ENCODE results near the gene BACH1. TPM values are rescaled to one million over a fixed set of nuclear protein-coding genes. Genes with fewer than 3 reads are reported as not detected.

Gene BACH1
- total RNA-seq, 1 experiment from 2014 or later, result 48.7 TPM

- TF ChIP-seq IRF1 (CRISPR knock-in tag; IDR thresholded peaks at IDR 0.05), result no peak
These were observed 47.6 kb downstream of the BACH1 start (continued) for GRCh38 chr21:29346281-29346680.

- Mint-ChIP-seq H3K36me3 (peaks cover 9% of the 10 kb centered on the region; the same call in 1 of the 2 replicates), H3K4me1 (no peaks in the 10 kb centered on the region), H3K4me3 (no peak overlapping the region), H3K27me3 (ENCODE audit: low read depth) (no peaks in the 10 kb centered on the region), H3K27ac (no peak overlapping the region), H3K9me3 (no peaks in the 10 kb centered on the region)
- ChIA-PET POLR2A (no interaction called here), CTCF (no interaction called here)
- TF ChIP-seq ARID4B (CRISPR knock-in tag; IDR thresholded peaks at IDR 0.05; ENCODE audit: borderline replicate concordance) (no peak), MAX (CRISPR knock-in tag; IDR thresholded peaks at IDR 0.05) (no peak), ZNF396 (CRISPR knock-in tag; IDR thresholded peaks at IDR 0.05; ENCODE audit: borderline replicate concordance) (no peak), NFE2L1 (CRISPR knock-in tag; IDR thresholded peaks at IDR 0.05) (no peak), JAZF1 (CRISPR knock-in tag; IDR thresholded peaks at IDR 0.05) (no peak), HMGA2 (CRISPR knock-in tag; IDR thresholded peaks at IDR 0.05) (no peak), ZNF138 (CRISPR knock-in tag; conservative IDR thresholded peaks at IDR 0.05) (no peak), CREM (CRISPR knock-in tag; IDR thresholded peaks at IDR 0.05) (no peak), NR1H2 (CRISPR knock-in tag; IDR thresholded peaks at IDR 0.05) (no peak), ZNF281 (CRISPR knock-in tag; IDR thresholded peaks at IDR 0.05) (no peak), ZNF219 (CRISPR knock-in tag; IDR thresholded peaks at IDR 0.05; ENCODE audit: borderline replicate concordance) (no peak), GABPB1 (CRISPR knock-in tag; IDR thresholded peaks at IDR 0.05) (no peak), TP53 (CRISPR knock-in tag; IDR thresholded peaks at IDR 0.05) (no peak), SMAD3 (CRISPR knock-in tag; IDR thresholded peaks at IDR 0.05; ENCODE audit: borderline replicate concordance) (no peak), ZSCAN18 (CRISPR knock-in tag; IDR thresholded peaks at IDR 0.05) (no peak), ZNF532 (CRISPR knock-in tag; IDR thresholded peaks at IDR 0.05; ENCODE audit: borderline replicate concordance) (no peak), MXD4 (CRISPR knock-in tag; IDR thresholded peaks at IDR 0.05; ENCODE audit: borderline replicate concordance) (no peak), PRRX2 (CRISPR knock-in tag; IDR thresholded peaks at IDR 0.05) (no peak), CDX4 (CRISPR knock-in tag; IDR thresholded peaks at IDR 0.05; ENCODE audit: borderline replicate concordance) (no peak), OVOL2 (CRISPR knock-in tag; IDR thresholded peaks at IDR 0.05; ENCODE audit: borderline replicate concordance) (no peak)
- ATAC-seq (no peak), DNase-seq (ENCODE audit: low spot score) (no peak)
These were observed 48.0 kb downstream of the BACH1 start for GRCh38 chr21:29346771-29347170.

All from WTC11 (cell line).